ENCODE results near the gene TIFAB. TPM values are rescaled to one million over a fixed set of nuclear protein-coding genes. Genes with fewer than 3 reads are reported as not detected.

Gene TIFAB
- total RNA-seq, 1 experiment from 2014 or later, result not detected

- no peak overlapping the region for H3K9ac ChIP-seq (ENCODE audit: low read length)
- ChIA-PET CTCF (no interaction called here), POLR2A (ENCODE audit: unreplicated experiment) (no interaction called here)
- H3K36me3 ChIP-seq (ENCODE audit: low read depth, low read length), result no peaks in the 10 kb centered on the region
- H3K4me2 ChIP-seq (ENCODE audit: low read length), result peak overlapping the region; percentile 63
- no peak overlapping the region for H3K4me3 ChIP-seq (ENCODE audit: low read length)
- DNase-seq (peak; percentile 80), ATAC-seq (peak; percentile 64)
- H3K79me2 ChIP-seq (ENCODE audit: low read length), result no peaks in the 10 kb centered on the region
- no peaks in the 10 kb centered on the region for H3K9me3 ChIP-seq (ENCODE audit: low read length)
- no peaks in the 10 kb centered on the region for H3K9me2 ChIP-seq (replicated peaks; ENCODE audit: low read length)
- intact Hi-C loops (cut with micrococcal nuclease), result no loop called here
- peaks cover 47% of the 10 kb centered on the region for H3K4me1 ChIP-seq (ENCODE audit: insufficient read depth, low read length)
- peak overlapping the region; percentile 87 for H3K27ac ChIP-seq (ENCODE audit: low read length)
- no peaks in the 10 kb centered on the region for H3F3A ChIP-seq (ENCODE audit: low read length, unreplicated experiment)
- no peaks in the 10 kb centered on the region for H4K20me1 ChIP-seq (ENCODE audit: low read length)
- no peak for TF ChIP-seq CTCF (conservative IDR thresholded peaks at IDR 0.05; ENCODE audit: low read depth, low read length)
- no peak for TF ChIP-seq EZH2 (IDR thresholded peaks at IDR 0.05; ENCODE audit: low read length, unreplicated experiment)
- TF ChIP-seq EZH2phosphoT487 (IDR thresholded peaks at IDR 0.05; ENCODE audit: borderline replicate concordance, low read length), result no peak
- H2AFZ ChIP-seq (ENCODE audit: low read length), result no peak overlapping the region
- BruUV-seq (replicated peaks), result no TSS peak
- no peaks in the 10 kb centered on the region for H3K27me3 ChIP-seq (ENCODE audit: low read length)
These were observed 39.6 kb upstream of the TIFAB start for GRCh38 chr5:135491552-135492318.

GRCh38 chr5:135491038-135491551 is 38.9 kb upstream of the TIFAB start:
- Histone ChIP-seq H3K9ac (ENCODE audit: low read length) (no peak overlapping the region), H3K4me2 (ENCODE audit: low read length) (no peak overlapping the region), H2AFZ (ENCODE audit: low read length) (no peak overlapping the region), H3K79me2 (ENCODE audit: low read length) (no peaks in the 10 kb centered on the region), H3K27ac (ENCODE audit: low read length) (no peak overlapping the region), H4K20me1 (ENCODE audit: low read length) (no peaks in the 10 kb centered on the region), H3K36me3 (ENCODE audit: low read depth, low read length) (no peaks in the 10 kb centered on the region), H3K4me1 (ENCODE audit: insufficient read depth, low read length) (peaks cover 47% of the 10 kb centered on the region), H3K27me3 (ENCODE audit: low read length) (no peaks in the 10 kb centered on the region), H3K4me3 (ENCODE audit: low read length) (no peak overlapping the region), H3K9me3 (ENCODE audit: low read length) (no peaks in the 10 kb centered on the region), H3K9me2 (replicated peaks; ENCODE audit: low read length) (no peaks in the 10 kb centered on the region), H3F3A (ENCODE audit: low read length, unreplicated experiment) (no peaks in the 10 kb centered on the region)
- POLR2A ChIA-PET (ENCODE audit: unreplicated experiment), result no interaction called here
- intact Hi-C loops (cut with micrococcal nuclease), result no loop called here
- no TSS peak for BruUV-seq (replicated peaks)
- ATAC-seq (no peak), DNase-seq (no peak)
- TF ChIP-seq EZH2phosphoT487 (IDR thresholded peaks at IDR 0.05; ENCODE audit: borderline replicate concordance, low read length) (no peak), CTCF (conservative IDR thresholded peaks at IDR 0.05; ENCODE audit: low read depth, low read length) (no peak), EZH2 (IDR thresholded peaks at IDR 0.05; ENCODE audit: low read length, unreplicated experiment) (no peak)
- CTCF ChIA-PET, result no interaction called here
